ENCODE data around the gene PLCB4. TPM values are rescaled to one million over a fixed set of nuclear protein-coding genes. Genes with fewer than 3 reads are reported as not detected.

The PLCB4 gene
- total and polyA plus RNA-seq, 2 experiments from 2014 or later, result 6.5 to 16.1 TPM

- Mint-ChIP-seq H3K36me3 (ENCODE audit: low read depth) (no peaks in the 10 kb centered on the region), H3K27me3 (ENCODE audit: insufficient read depth, low read depth, poor library complexity) (no peaks in the 10 kb centered on the region), H3K27ac (peak overlapping the region; percentile 71), H3K4me3 (no peak overlapping the region), H3K4me1 (peaks cover 35% of the 10 kb centered on the region), H3K9me3 (no peaks in the 10 kb centered on the region)
- TF ChIP-seq ZNF462 (CRISPR knock-in tag; IDR thresholded peaks at IDR 0.05) (peak; percentile 99), NANOG (IDR thresholded peaks at IDR 0.05; ENCODE audit: borderline replicate concordance) (peak; percentile 23; the same call in 1 of the 2 replicates), ZNF114 (CRISPR knock-in tag; IDR thresholded peaks at IDR 0.05) (0 out of 2 replicates have a peak, but pooled peaks have one; percentile 12), POLR2AphosphoS5 (IDR thresholded peaks at IDR 0.05; ENCODE audit: low read depth) (no peak)
- Histone ChIP-seq H3K27ac (ENCODE audit: low read depth) (peak overlapping the region; percentile 56), H3K36me3 (ENCODE audit: insufficient read depth) (no peaks in the 10 kb centered on the region), H3K4me2 (peak overlapping the region; percentile 4), H3K9me2 (ENCODE audit: insufficient read depth) (peaks cover 31% of the 10 kb centered on the region), H3K4me1 (ENCODE audit: insufficient read depth) (peaks cover 30% of the 10 kb centered on the region), H4K20me1 (replicated peaks; ENCODE audit: insufficient read depth) (no peaks in the 10 kb centered on the region), H3K4me3 (no peak overlapping the region), H3K27me3 (ENCODE audit: insufficient read depth) (no peaks in the 10 kb centered on the region), H2AFZ (no peak overlapping the region), H3F3A (replicated peaks; ENCODE audit: low read depth) (no peaks in the 10 kb centered on the region), H3K79me2 (replicated peaks; ENCODE audit: insufficient read depth) (0 out of 2 replicates have a peak, but pooled peaks cover 3% of the 10 kb centered on the region)
- DNase-seq (ENCODE audit: low spot score) (peak; percentile 47), ATAC-seq (peak; percentile 80)
Observed at GRCh38 chr20:9180481-9181257, 111.8 kb downstream of the PLCB4 start.

- Histone ChIP-seq H3F3A (replicated peaks; ENCODE audit: low read depth) (no peaks in the 10 kb centered on the region), H3K36me3 (ENCODE audit: insufficient read depth) (no peaks in the 10 kb centered on the region), H2AFZ (no peak overlapping the region), H3K4me1 (ENCODE audit: insufficient read depth) (peaks cover 15% of the 10 kb centered on the region), H3K79me2 (replicated peaks; ENCODE audit: insufficient read depth) (peaks cover 3% of the 10 kb centered on the region; the same call in 1 of the 2 replicates), H3K27me3 (ENCODE audit: insufficient read depth) (no peaks in the 10 kb centered on the region), H3K4me3 (no peak overlapping the region), H4K20me1 (replicated peaks; ENCODE audit: insufficient read depth) (no peaks in the 10 kb centered on the region), H3K27ac (ENCODE audit: low read depth) (no peak overlapping the region), H3K9me2 (ENCODE audit: insufficient read depth) (peaks cover 30% of the 10 kb centered on the region), H3K4me2 (no peak overlapping the region)
- Mint-ChIP-seq H3K4me3 (no peak overlapping the region), H3K36me3 (ENCODE audit: low read depth) (no peaks in the 10 kb centered on the region), H3K9me3 (no peaks in the 10 kb centered on the region), H3K4me1 (peaks cover 26% of the 10 kb centered on the region), H3K27me3 (ENCODE audit: insufficient read depth, low read depth, poor library complexity) (no peaks in the 10 kb centered on the region), H3K27ac (0 out of 2 replicates have a peak overlapping the region, but pooled peaks have one; percentile 7)
- DNase-seq (ENCODE audit: low spot score) (no peak), ATAC-seq (no peak)
- TF ChIP-seq ZNF114 (CRISPR knock-in tag; IDR thresholded peaks at IDR 0.05) (no peak), CREB1 (CRISPR knock-in tag; IDR thresholded peaks at IDR 0.05; ENCODE audit: low read depth) (no peak), JUNB (IDR thresholded peaks at IDR 0.05; ENCODE audit: unreplicated experiment) (no peak), POLR2AphosphoS5 (IDR thresholded peaks at IDR 0.05; ENCODE audit: low read depth) (no peak), CTCF (conservative IDR thresholded peaks at IDR 0.05; ENCODE audit: low read depth in 2 of 2) (no peak), ZNF331 (CRISPR knock-in tag; IDR thresholded peaks at IDR 0.05; ENCODE audit: low read depth) (no peak), NANOG (IDR thresholded peaks at IDR 0.05; ENCODE audit: borderline replicate concordance) (no peak), EZH2phosphoT487 (IDR thresholded peaks at IDR 0.05; ENCODE audit: unreplicated experiment) (no peak), EZH2 (IDR thresholded peaks at IDR 0.05; ENCODE audit: low read depth, unreplicated experiment) (no peak), ETS1 (IDR thresholded peaks at IDR 0.05) (no peak), STAT1 (IDR thresholded peaks at IDR 0.05; ENCODE audit: unreplicated experiment) (no peak)
Observed at GRCh38 chr20:9185511-9185910, 116.6 kb downstream of the PLCB4 start.

All from GM23338 (cell line).